Mesothelial cell of epicardium (in vitro differentiated cells): ENCODE results near the gene MARCHF11. TPM values are rescaled to one million over a fixed set of nuclear protein-coding genes. Genes with fewer than 3 reads are reported as not detected.

Experiments used
- DNase-seq, 2 experiments: peaks; one replicate each; pipeline ENCODE4 v3.0.0; 2021; ENCODE audit warnings: low spot score in 2 of 2; ENCODE audit not compliant: unreplicated experiment in 2 of 2
- H3K27ac Mint-ChIP-seq: 2 replicates; pipeline ENCODE4 v1.8.0; 2021; ENCODE audit warnings: mixed read lengths
- H3K27me3 Mint-ChIP-seq: 2 replicates; pipeline ENCODE4 v1.8.0; 2021; ENCODE audit warnings: low read depth, mixed read lengths
- H3K36me3 Mint-ChIP-seq: 2 replicates; pipeline ENCODE4 v1.8.0; 2021; ENCODE audit warnings: mixed read lengths
- H3K4me1 Mint-ChIP-seq: 2 replicates; pipeline ENCODE4 v1.8.0; 2021; ENCODE audit warnings: mixed read lengths
- H3K4me3 Mint-ChIP-seq: 2 replicates; pipeline ENCODE4 v1.8.0; 2021; ENCODE audit warnings: mild to moderate bottlenecking, moderate library complexity, mixed read lengths
- H3K9me3 Mint-ChIP-seq: 2 replicates; pipeline ENCODE4 v1.8.0; 2021; ENCODE audit warnings: mixed read lengths
- CTCF ChIP-seq: fragments of 200-600 bp; sonication (generic); IDR thresholded peaks from one replicate; pipeline ENCODE4 v1.5.0; 2021; ENCODE audit warnings: antibody characterized with exemption; ENCODE audit not compliant: unreplicated experiment
- total RNA-seq: library from RNA; stranded (reverse); gene quantifications from 3 replicates; pipeline ENCODE4 v1.2.1, GENCODE V29; 2021

Gene MARCHF11
- total RNA-seq, 1 donor from 2014 or later: not detected

GRCh38 chr5:16057277-16057676 is 122.3 kb downstream of the MARCHF11 start:
- Mint-ChIP-seq H3K9me3 (peaks cover 3% of the 10 kb centered on the region), H3K4me3 (no peak overlapping the region), H3K4me1 (peaks cover 7% of the 10 kb centered on the region), H3K27me3 (peaks cover 27% of the 10 kb centered on the region), H3K36me3 (no peaks in the 10 kb centered on the region), H3K27ac (no peak overlapping the region)
- no peak for TF ChIP-seq CTCF
- DNase-seq: no peak

- TF ChIP-seq CTCF: no peak
- peaks cover 2% of the 10 kb centered on the region for H3K4me1 Mint-ChIP-seq
- peaks cover 8% of the 10 kb centered on the region for H3K9me3 Mint-ChIP-seq
- H3K4me3 Mint-ChIP-seq: no peak overlapping the region
- no peaks in the 10 kb centered on the region for H3K27me3 Mint-ChIP-seq
- no peaks in the 10 kb centered on the region for H3K36me3 Mint-ChIP-seq
- no peak overlapping the region for H3K27ac Mint-ChIP-seq
- DNase-seq: no peak
These were observed 128.3 kb downstream of the MARCHF11 start for GRCh38 chr5:16051246-16051755.

- no peak overlapping the region for H3K27ac Mint-ChIP-seq
- no peak for TF ChIP-seq CTCF
- H3K4me1 Mint-ChIP-seq: peaks cover 2% of the 10 kb centered on the region
- H3K36me3 Mint-ChIP-seq: no peaks in the 10 kb centered on the region
- H3K4me3 Mint-ChIP-seq: no peak overlapping the region
- DNase-seq: no peak
- no peaks in the 10 kb centered on the region for H3K27me3 Mint-ChIP-seq
- peaks cover 8% of the 10 kb centered on the region for H3K9me3 Mint-ChIP-seq
These were observed 129.2 kb downstream of the MARCHF11 start for GRCh38 chr5:16050414-16050813.

- Mint-ChIP-seq H3K9me3 (peaks cover 8% of the 10 kb centered on the region), H3K4me3 (no peak overlapping the region), H3K4me1 (peaks cover 2% of the 10 kb centered on the region), H3K27ac (no peak overlapping the region), H3K36me3 (no peaks in the 10 kb centered on the region), H3K27me3 (no peaks in the 10 kb centered on the region)
- TF ChIP-seq CTCF: no peak
- DNase-seq: no peak
These were observed 129.8 kb downstream of the MARCHF11 start for GRCh38 chr5:16049761-16050160.

GRCh38 chr5:16048132-16048531 is 131.5 kb downstream of the MARCHF11 start:
- no peaks in the 10 kb centered on the region for H3K36me3 Mint-ChIP-seq
- peaks cover 2% of the 10 kb centered on the region for H3K4me1 Mint-ChIP-seq
- no peak for TF ChIP-seq CTCF
- peaks cover 8% of the 10 kb centered on the region for H3K9me3 Mint-ChIP-seq
- H3K27ac Mint-ChIP-seq: no peak overlapping the region
- DNase-seq: no peak
- peaks cover 5% of the 10 kb centered on the region for H3K27me3 Mint-ChIP-seq
- no peak overlapping the region for H3K4me3 Mint-ChIP-seq
